Measurements from ENCODE around the gene RNU7-1. TPM values are rescaled to one million over a fixed set of nuclear protein-coding genes. Genes with fewer than 3 reads are reported as not detected.

RNU7-1 gene
- total RNA-seq, 1 donor from 2014 or later = not detected

DNA sequence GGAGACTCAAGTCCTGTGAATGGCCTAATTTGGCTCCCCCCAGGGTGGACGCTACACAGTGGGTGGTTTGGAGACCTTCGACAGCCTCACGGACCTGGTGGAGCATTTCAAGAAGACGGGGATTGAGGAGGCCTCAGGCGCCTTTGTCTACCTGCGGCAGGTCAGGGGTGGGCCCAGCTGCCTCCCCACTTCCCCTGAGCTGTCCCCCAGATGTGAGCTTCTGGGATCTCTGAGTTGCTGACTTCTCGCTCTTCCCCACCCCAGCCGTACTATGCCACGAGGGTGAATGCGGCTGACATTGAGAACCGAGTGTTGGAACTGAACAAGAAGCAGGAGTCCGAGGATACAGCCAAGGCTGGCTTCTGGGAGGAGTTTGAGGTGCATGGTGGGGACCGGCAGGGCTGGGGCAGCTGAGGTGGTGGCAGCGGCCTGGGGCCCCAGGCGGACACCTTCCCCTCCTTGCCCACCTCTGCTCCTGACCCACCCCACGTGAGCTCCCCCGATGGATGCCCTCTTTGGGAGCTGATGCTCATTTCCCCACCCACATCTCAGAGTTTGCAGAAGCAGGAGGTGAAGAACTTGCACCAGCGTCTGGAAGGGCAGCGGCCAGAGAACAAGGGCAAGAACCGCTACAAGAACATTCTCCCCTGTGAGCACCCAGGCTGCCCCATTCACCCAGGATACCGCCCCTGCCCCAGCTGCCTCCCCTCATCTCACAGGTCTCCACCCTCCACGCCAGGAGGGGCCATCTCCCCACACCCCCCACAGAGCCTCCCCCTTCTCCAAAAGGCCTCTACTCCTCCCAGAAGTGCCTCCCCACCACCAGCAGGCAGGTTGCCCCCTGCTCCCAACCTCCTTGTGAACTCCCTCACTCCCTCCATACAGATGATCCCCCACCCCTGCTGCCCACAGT is 11.7 kb downstream of the RNU7-1 start:
- H3K4me3 Mint-ChIP-seq = no peak overlapping the region
- H3K4me1 Mint-ChIP-seq = peaks cover 11% of the 10 kb centered on the region
- H3K36me3 Mint-ChIP-seq (ENCODE audit: low read depth) = no peaks in the 10 kb centered on the region
- TF ChIP-seq, protein P1, sequence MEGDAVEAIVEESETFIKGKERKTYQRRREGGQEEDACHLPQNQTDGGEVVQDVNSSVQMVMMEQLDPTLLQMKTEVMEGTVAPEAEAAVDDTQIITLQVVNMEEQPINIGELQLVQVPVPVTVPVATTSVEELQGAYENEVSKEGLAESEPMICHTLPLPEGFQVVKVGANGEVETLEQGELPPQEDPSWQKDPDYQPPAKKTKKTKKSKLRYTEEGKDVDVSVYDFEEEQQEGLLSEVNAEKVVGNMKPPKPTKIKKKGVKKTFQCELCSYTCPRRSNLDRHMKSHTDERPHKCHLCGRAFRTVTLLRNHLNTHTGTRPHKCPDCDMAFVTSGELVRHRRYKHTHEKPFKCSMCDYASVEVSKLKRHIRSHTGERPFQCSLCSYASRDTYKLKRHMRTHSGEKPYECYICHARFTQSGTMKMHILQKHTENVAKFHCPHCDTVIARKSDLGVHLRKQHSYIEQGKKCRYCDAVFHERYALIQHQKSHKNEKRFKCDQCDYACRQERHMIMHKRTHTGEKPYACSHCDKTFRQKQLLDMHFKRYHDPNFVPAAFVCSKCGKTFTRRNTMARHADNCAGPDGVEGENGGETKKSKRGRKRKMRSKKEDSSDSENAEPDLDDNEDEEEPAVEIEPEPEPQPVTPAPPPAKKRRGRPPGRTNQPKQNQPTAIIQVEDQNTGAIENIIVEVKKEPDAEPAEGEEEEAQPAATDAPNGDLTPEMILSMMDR (conservative IDR thresholded peaks at IDR 0.05) = no peak
- H3K27me3 Mint-ChIP-seq (ENCODE audit: low read depth) = no peaks in the 10 kb centered on the region
- DNase-seq (ENCODE audit: low read depth, low spot score) = no peak
- H3K27ac Mint-ChIP-seq (ENCODE audit: unreplicated experiment) = no peak overlapping the region
- no peaks in the 10 kb centered on the region for H3K9me3 Mint-ChIP-seq

DNA sequence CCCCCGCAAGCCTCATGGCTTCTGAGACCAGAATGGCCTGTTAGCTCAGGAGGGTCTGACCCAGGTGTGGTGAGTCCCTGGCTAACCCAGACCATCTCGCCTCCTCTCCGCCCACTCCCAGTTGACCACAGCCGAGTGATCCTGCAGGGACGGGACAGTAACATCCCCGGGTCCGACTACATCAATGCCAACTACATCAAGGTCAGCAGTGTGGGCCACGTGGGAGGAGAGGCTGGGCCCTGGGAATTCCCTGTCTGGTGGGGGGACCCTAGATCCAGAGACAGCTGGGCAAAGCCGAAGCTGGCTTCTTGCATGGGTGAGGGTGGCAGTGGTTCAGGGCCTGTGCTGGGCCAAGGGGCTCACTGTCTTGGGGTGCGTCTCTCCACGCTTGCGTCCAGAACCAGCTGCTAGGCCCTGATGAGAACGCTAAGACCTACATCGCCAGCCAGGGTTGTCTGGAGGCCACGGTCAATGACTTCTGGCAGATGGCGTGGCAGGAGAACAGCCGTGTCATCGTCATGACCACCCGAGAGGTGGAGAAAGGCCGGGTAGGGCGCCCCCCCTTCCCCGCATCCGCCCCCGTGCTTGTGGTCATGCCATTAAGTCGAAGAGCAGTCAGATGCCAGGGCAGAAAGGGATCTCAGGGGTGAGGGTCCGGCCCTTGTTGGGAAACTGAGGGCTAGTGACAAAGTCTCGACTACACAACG is 12.6 kb downstream of the RNU7-1 start:
- TF ChIP-seq, protein P1 (conservative IDR thresholded peaks at IDR 0.05) = no peak
- DNase-seq (ENCODE audit: low read depth, low spot score) = no peak
- H3K27me3 Mint-ChIP-seq (ENCODE audit: low read depth) = no peaks in the 10 kb centered on the region
- no peak overlapping the region for H3K4me3 Mint-ChIP-seq
- H3K4me1 Mint-ChIP-seq = peaks cover 12% of the 10 kb centered on the region
- H3K27ac Mint-ChIP-seq (ENCODE audit: unreplicated experiment) = no peak overlapping the region
- no peaks in the 10 kb centered on the region for H3K9me3 Mint-ChIP-seq
- H3K36me3 Mint-ChIP-seq (ENCODE audit: low read depth) = no peaks in the 10 kb centered on the region

DNA sequence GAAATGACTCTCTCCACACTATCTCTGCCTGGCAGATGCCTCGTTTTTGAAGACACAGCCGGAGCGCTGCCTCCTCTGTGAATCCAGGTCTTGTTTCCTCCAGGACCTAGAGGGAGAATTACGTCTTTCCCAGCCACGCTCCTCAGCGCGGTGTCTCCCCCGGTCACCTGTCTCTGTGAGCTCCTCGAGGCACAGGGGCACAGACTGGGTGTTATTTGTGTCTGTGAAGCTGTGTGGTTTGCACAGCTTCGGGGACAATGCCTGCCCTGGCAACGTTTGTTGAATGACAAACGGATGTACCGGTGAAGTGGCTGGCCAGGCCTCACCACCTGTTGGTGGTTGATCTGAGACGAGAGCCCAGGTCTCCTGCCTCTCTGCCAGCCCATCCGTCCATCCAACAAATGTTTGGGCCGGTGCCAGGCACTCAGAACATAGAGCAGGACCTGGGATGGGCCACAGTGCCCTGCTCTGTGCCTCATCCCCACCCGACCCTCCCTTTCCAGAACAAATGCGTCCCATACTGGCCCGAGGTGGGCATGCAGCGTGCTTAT is 13.6 kb downstream of the RNU7-1 start:
- Mint-ChIP-seq H3K27me3 (ENCODE audit: low read depth) (no peaks in the 10 kb centered on the region), H3K27ac (ENCODE audit: unreplicated experiment) (no peak overlapping the region), H3K4me1 (peaks cover 22% of the 10 kb centered on the region), H3K9me3 (no peaks in the 10 kb centered on the region), H3K36me3 (ENCODE audit: low read depth) (no peaks in the 10 kb centered on the region), H3K4me3 (no peak overlapping the region)
- TF ChIP-seq, protein P1 (conservative IDR thresholded peaks at IDR 0.05) = no peak
- DNase-seq (ENCODE audit: low read depth, low spot score) = no peak

DNA sequence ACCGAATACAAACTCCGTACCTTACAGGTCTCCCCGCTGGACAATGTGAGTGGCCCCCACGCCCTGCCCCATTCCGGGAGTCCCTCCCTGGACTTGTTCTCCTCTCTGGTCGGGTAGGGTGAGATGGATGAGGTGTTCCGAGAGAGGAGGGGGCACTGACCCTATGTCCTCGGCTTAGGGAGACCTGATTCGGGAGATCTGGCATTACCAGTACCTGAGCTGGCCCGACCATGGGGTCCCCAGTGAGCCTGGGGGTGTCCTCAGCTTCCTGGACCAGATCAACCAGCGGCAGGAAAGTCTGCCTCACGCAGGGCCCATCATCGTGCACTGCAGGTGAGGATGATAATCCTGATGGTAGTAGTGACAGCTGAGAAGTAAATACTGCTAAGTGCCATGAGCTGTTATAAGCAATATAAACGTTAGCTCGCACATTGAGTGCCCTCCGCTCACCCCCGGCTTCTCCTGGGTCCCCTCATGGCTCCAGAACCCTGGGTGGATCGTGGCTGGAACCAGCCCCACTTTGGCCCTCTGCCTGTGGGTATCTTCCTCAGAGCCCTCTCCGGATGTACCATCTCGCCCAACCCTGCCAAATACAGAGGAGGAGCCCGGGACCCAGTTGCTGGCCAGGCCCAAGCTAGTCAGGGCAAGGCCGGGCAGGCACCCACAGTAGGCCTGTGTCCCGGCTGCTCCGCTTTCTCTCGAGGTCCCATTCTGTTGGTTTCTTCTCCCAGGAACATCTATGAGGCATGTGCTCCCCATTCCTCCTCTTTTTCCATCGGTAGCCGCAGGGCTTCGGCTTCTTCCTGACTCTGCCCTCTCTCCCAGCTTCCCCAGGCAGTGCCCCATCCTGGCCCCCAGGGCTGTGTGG is 14.4 kb downstream of the RNU7-1 start:
- DNase-seq (ENCODE audit: low read depth, low spot score) = no peak
- H3K4me1 Mint-ChIP-seq = peaks cover 17% of the 10 kb centered on the region
- no peak overlapping the region for H3K4me3 Mint-ChIP-seq
- H3K27ac Mint-ChIP-seq (ENCODE audit: unreplicated experiment) = no peak overlapping the region
- no peaks in the 10 kb centered on the region for H3K36me3 Mint-ChIP-seq (ENCODE audit: low read depth)
- TF ChIP-seq, protein P1 (conservative IDR thresholded peaks at IDR 0.05) = no peak
- no peaks in the 10 kb centered on the region for H3K9me3 Mint-ChIP-seq
- H3K27me3 Mint-ChIP-seq (ENCODE audit: low read depth) = no peaks in the 10 kb centered on the region

DNA sequence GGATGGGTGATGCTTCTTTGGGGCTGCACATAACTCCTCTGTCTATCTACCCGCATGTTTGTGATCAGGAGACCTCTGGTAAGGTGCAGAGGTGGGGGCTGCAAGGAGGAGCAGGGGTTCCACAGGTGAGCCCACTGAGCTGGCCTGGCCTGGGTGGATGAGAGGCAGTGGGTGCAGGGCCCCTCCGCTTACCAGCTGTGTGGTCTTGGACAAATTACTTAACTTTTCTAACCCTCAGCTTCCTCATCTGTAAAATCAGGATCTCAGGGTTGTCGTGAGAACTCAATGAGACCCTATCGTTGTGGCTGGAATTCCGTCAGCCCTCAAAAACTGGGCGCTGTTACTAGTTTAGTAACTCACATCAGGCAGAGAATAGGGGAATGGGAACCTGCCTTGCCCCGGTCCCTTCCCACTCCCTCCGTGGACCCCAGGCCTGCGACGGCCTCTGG is 15.0 kb downstream of the RNU7-1 start:
- no peak overlapping the region for H3K27ac Mint-ChIP-seq (ENCODE audit: unreplicated experiment)
- TF ChIP-seq, protein P1 (conservative IDR thresholded peaks at IDR 0.05) = no peak
- no peak for DNase-seq (ENCODE audit: low read depth, low spot score)
- no peak overlapping the region for H3K4me3 Mint-ChIP-seq
- no peaks in the 10 kb centered on the region for H3K27me3 Mint-ChIP-seq (ENCODE audit: low read depth)
- peaks cover 17% of the 10 kb centered on the region for H3K4me1 Mint-ChIP-seq
- H3K9me3 Mint-ChIP-seq = no peaks in the 10 kb centered on the region
- H3K36me3 Mint-ChIP-seq (ENCODE audit: low read depth) = no peaks in the 10 kb centered on the region
